T-helper 1 cell treated with Interleukin-12 subunit alpha and Interleukin-12 subunit beta and Interleukin-4 antibody, amounts not matched to agents 30 μg/mL and 1 μg/mL, for 36 hours (primary cell): ENCODE data around the gene SRPK1.
A peak's percentile ranks its signal among the peaks of the same experiment; 100 is the strongest.

Source experiments
- H3K27ac Mint-ChIP-seq: one replicate; pipeline ENCODE4 v1.8.0; 2021; ENCODE audit warnings: mild to moderate bottlenecking, mixed read lengths
- H3K27me3 Mint-ChIP-seq: one replicate; pipeline ENCODE4 v1.8.0; 2021; ENCODE audit warnings: low read depth, mixed read lengths
- H3K36me3 Mint-ChIP-seq: one replicate; pipeline ENCODE4 v1.8.0; 2021; ENCODE audit warnings: low read depth, mixed read lengths
- H3K4me1 Mint-ChIP-seq: one replicate; pipeline ENCODE4 v1.8.0; 2021; ENCODE audit warnings: low read depth, mixed read lengths
- H3K4me3 Mint-ChIP-seq: one replicate; pipeline ENCODE4 v1.8.0; 2021; ENCODE audit warnings: mild to moderate bottlenecking, moderate library complexity, mixed read lengths
- H3K9me3 Mint-ChIP-seq: one replicate; pipeline ENCODE4 v1.8.0; 2021; ENCODE audit warnings: mixed read lengths

SRPK1 gene

GRCh38 chr6:35920793-35921732 is at the start of gene SRPK1:
TSS of gene SRPK1 (minus strand) at chr6:35921098. CDS start at chr6:35921056, 42 bp downstream.
- Mint-ChIP-seq H3K27me3 (no peaks in the 10 kb centered on the region), H3K4me1 (peaks cover 44% of the 10 kb centered on the region), H3K9me3 (no peaks in the 10 kb centered on the region), H3K4me3 (peak within 1 kb of the TSS; percentile 96), H3K27ac (peak within 1 kb of the TSS; percentile 95), H3K36me3 (peaks cover 13% of the 10 kb centered on the region)

GRCh38 chr6:35970181-35970580 is 49.3 kb upstream of the SRPK1 start:
- Mint-ChIP-seq H3K4me3 (no peak overlapping the region), H3K36me3 (no peaks in the 10 kb centered on the region), H3K27me3 (peaks cover 4% of the 10 kb centered on the region), H3K27ac (no peak overlapping the region), H3K9me3 (no peaks in the 10 kb centered on the region), H3K4me1 (peaks cover 3% of the 10 kb centered on the region)

- no peaks in the 10 kb centered on the region for H3K9me3 Mint-ChIP-seq
- H3K4me1 Mint-ChIP-seq = peaks cover 3% of the 10 kb centered on the region
- H3K27me3 Mint-ChIP-seq = peaks cover 4% of the 10 kb centered on the region
- H3K4me3 Mint-ChIP-seq = no peak overlapping the region
- H3K36me3 Mint-ChIP-seq = no peaks in the 10 kb centered on the region
- no peak overlapping the region for H3K27ac Mint-ChIP-seq
Measured at GRCh38 chr6:35969646-35970045, 48.7 kb upstream of the SRPK1 start.

- H3K4me1 Mint-ChIP-seq = peaks cover 3% of the 10 kb centered on the region
- no peak overlapping the region for H3K4me3 Mint-ChIP-seq
- H3K9me3 Mint-ChIP-seq = no peaks in the 10 kb centered on the region
- no peak overlapping the region for H3K27ac Mint-ChIP-seq
- H3K36me3 Mint-ChIP-seq = no peaks in the 10 kb centered on the region
- H3K27me3 Mint-ChIP-seq = peaks cover 4% of the 10 kb centered on the region
Measured at GRCh38 chr6:35968821-35969220, 47.9 kb upstream of the SRPK1 start.

- Mint-ChIP-seq H3K36me3 (no peaks in the 10 kb centered on the region), H3K27me3 (peaks cover 10% of the 10 kb centered on the region), H3K4me3 (no peak overlapping the region), H3K9me3 (no peaks in the 10 kb centered on the region), H3K27ac (no peak overlapping the region), H3K4me1 (no peaks in the 10 kb centered on the region)
Measured at GRCh38 chr6:35967076-35967774, 46.3 kb upstream of the SRPK1 start.

GRCh38 chr6:35962779-35963560 is 42.1 kb upstream of the SRPK1 start:
- Mint-ChIP-seq H3K27me3 (peaks cover 45% of the 10 kb centered on the region), H3K36me3 (no peaks in the 10 kb centered on the region), H3K27ac (no peak overlapping the region), H3K4me1 (no peaks in the 10 kb centered on the region), H3K9me3 (no peaks in the 10 kb centered on the region), H3K4me3 (no peak overlapping the region)

- H3K4me3 Mint-ChIP-seq = no peak overlapping the region
- H3K27ac Mint-ChIP-seq = no peak overlapping the region
- H3K4me1 Mint-ChIP-seq = no peaks in the 10 kb centered on the region
- H3K9me3 Mint-ChIP-seq = no peaks in the 10 kb centered on the region
- peaks cover 42% of the 10 kb centered on the region for H3K27me3 Mint-ChIP-seq
- no peaks in the 10 kb centered on the region for H3K36me3 Mint-ChIP-seq
Measured at GRCh38 chr6:35960187-35960586, 39.3 kb upstream of the SRPK1 start.

GRCh38 chr6:35955970-35956369 is 35.1 kb upstream of the SRPK1 start:
- Mint-ChIP-seq H3K9me3 (no peaks in the 10 kb centered on the region), H3K4me3 (no peak overlapping the region), H3K27ac (no peak overlapping the region), H3K27me3 (peaks cover 26% of the 10 kb centered on the region), H3K4me1 (peaks cover 8% of the 10 kb centered on the region), H3K36me3 (no peaks in the 10 kb centered on the region)

GRCh38 chr6:35955521-35955920 is 34.6 kb upstream of the SRPK1 start:
- Mint-ChIP-seq H3K9me3 (no peaks in the 10 kb centered on the region), H3K27ac (no peak overlapping the region), H3K36me3 (no peaks in the 10 kb centered on the region), H3K27me3 (peaks cover 22% of the 10 kb centered on the region), H3K4me1 (peaks cover 8% of the 10 kb centered on the region), H3K4me3 (no peak overlapping the region)

GRCh38 chr6:35955071-35955470 is 34.2 kb upstream of the SRPK1 start:
- Mint-ChIP-seq H3K27ac (no peak overlapping the region), H3K4me3 (no peak overlapping the region), H3K36me3 (no peaks in the 10 kb centered on the region), H3K9me3 (no peaks in the 10 kb centered on the region), H3K4me1 (peaks cover 8% of the 10 kb centered on the region), H3K27me3 (peaks cover 18% of the 10 kb centered on the region)

- H3K27ac Mint-ChIP-seq = no peak overlapping the region
- peaks cover 14% of the 10 kb centered on the region for H3K27me3 Mint-ChIP-seq
- no peak overlapping the region for H3K4me3 Mint-ChIP-seq
- H3K36me3 Mint-ChIP-seq = no peaks in the 10 kb centered on the region
- H3K9me3 Mint-ChIP-seq = no peaks in the 10 kb centered on the region
- H3K4me1 Mint-ChIP-seq = peaks cover 8% of the 10 kb centered on the region
Measured at GRCh38 chr6:35954333-35954732, 33.4 kb upstream of the SRPK1 start.

GRCh38 chr6:35948725-35949124 is 27.8 kb upstream of the SRPK1 start:
- no peaks in the 10 kb centered on the region for H3K36me3 Mint-ChIP-seq
- no peaks in the 10 kb centered on the region for H3K9me3 Mint-ChIP-seq
- H3K27me3 Mint-ChIP-seq = no peaks in the 10 kb centered on the region
- H3K4me3 Mint-ChIP-seq = no peak overlapping the region
- no peak overlapping the region for H3K27ac Mint-ChIP-seq
- peaks cover 8% of the 10 kb centered on the region for H3K4me1 Mint-ChIP-seq

- Mint-ChIP-seq H3K4me3 (no peak overlapping the region), H3K4me1 (no peaks in the 10 kb centered on the region), H3K27ac (no peak overlapping the region), H3K9me3 (no peaks in the 10 kb centered on the region), H3K36me3 (no peaks in the 10 kb centered on the region), H3K27me3 (no peaks in the 10 kb centered on the region)
Measured at GRCh38 chr6:35945650-35946025, 24.7 kb upstream of the SRPK1 start.

GRCh38 chr6:35943390-35943789 is 22.5 kb upstream of the SRPK1 start:
- Mint-ChIP-seq H3K4me1 (no peaks in the 10 kb centered on the region), H3K4me3 (no peak overlapping the region), H3K36me3 (no peaks in the 10 kb centered on the region), H3K27ac (no peak overlapping the region), H3K27me3 (peaks cover 5% of the 10 kb centered on the region), H3K9me3 (no peaks in the 10 kb centered on the region)
